HepG2 (cell line): Measurements from ENCODE around the gene P3H3. TPM values are rescaled to one million over a fixed set of nuclear protein-coding genes. Genes with fewer than 3 reads are reported as not detected.

Experiments used
- REPIN1 ChIP-seq: sonication (generic); formaldehyde crosslinking; IDR thresholded peaks from 2 replicates; pipeline ENCODE4 v1.8.0; 2022; ENCODE audit warnings: missing genetic modification reagents, low read depth, mild to moderate bottlenecking, borderline replicate concordance
- SRSF9 ChIP-seq: fragments of 200-400 bp; formaldehyde crosslinking; IDR thresholded peaks from 2 replicates; pipeline ENCODE4 v1.6.1; 2018; ENCODE audit warnings: borderline replicate concordance, mild to moderate bottlenecking, low read depth, low read length; ENCODE audit not compliant: insufficient read depth, poor library complexity, severe bottlenecking
- TEAD3 ChIP-seq: optimal IDR thresholded peaks from 2 replicates; pipeline ENCODE3; 2016; ENCODE audit warnings: borderline replicate concordance
- ZNF776 ChIP-seq: sonication (generic); formaldehyde crosslinking; IDR thresholded peaks from 2 replicates; pipeline ENCODE4 v1.4.0; 2020; ENCODE audit warnings: mild to moderate bottlenecking, missing genetic modification reagents
- polyA plus RNA-seq, 8 experiments: library from polyadenylated mRNA; depleted of rRNA in 3 of 8; stranded (reverse) in 7 of 8; unstranded in 1 of 8; fragments of >200 nt; fragmentation: Illumina TruSeq in 4 of 8; extraction: Trizol in 4 of 8; gene quantifications; 2 replicates each; pipeline versions ENCODE4 v1.2.1 to v1.2.3, GENCODE V29; 2011 to 2016; ENCODE audit warnings: low read depth in 4 of 8, missing spikeins in 1 of 8, mixed read lengths in 1 of 8; ENCODE audit not compliant: insufficient read depth in 1 of 8
- total RNA-seq, 5 experiments: library from RNA; depleted of rRNA; stranded (reverse); fragments of >200 nt; fragmentation: Illumina TruSeq; extraction: Trizol; gene quantifications; 2 replicates each; pipeline ENCODE4 v1.2.3, GENCODE V29; 2016; ENCODE audit warnings: low read depth in 1 of 5
- TF ChIP-seq, protein P1 (sequence below): IDR thresholded peaks from 2 replicates; pipeline ENCODE4 v1.4.0; 2020; ENCODE audit warnings: mild to moderate bottlenecking, missing genetic modification reagents
- TF ChIP-seq, protein P2 (sequence below): sonication (generic); formaldehyde crosslinking; IDR thresholded peaks from 2 replicates; pipeline ENCODE4 v1.9.0; 2022; ENCODE audit warnings: missing genetic modification reagents, mild to moderate bottlenecking, borderline replicate concordance
- TF ChIP-seq, protein P3 (sequence below): sonication (generic); formaldehyde crosslinking; IDR thresholded peaks from 2 replicates; pipeline ENCODE4 v1.5.0; 2020; ENCODE audit warnings: missing genetic modification reagents, mild to moderate bottlenecking, borderline replicate concordance
- TF ChIP-seq, protein P4 (sequence below): sonication (generic); formaldehyde crosslinking; conservative IDR thresholded peaks from 2 replicates; pipeline ENCODE4 v1.4.0; 2020; ENCODE audit warnings: missing genetic modification reagents
- TF ChIP-seq, protein P5 (sequence below), 2 experiments: sonication (generic) in 1 of 2; formaldehyde crosslinking in 1 of 2; IDR thresholded peaks; 2 replicates each; pipeline versions ENCODE4 v1.4.0 to v1.6.1; 2016 to 2020; ENCODE audit warnings: borderline replicate concordance in 1 of 2, low read depth in 1 of 2, mild to moderate bottlenecking in 1 of 2, missing genetic modification reagents in 1 of 2
- TF ChIP-seq, protein P6 (sequence below): sonication (generic); formaldehyde crosslinking; IDR thresholded peaks from 2 replicates; pipeline ENCODE4 v1.4.0; 2020; ENCODE audit warnings: mild to moderate bottlenecking, missing genetic modification reagents

The P3H3 gene
- total and polyA plus RNA-seq, 2 of the 13 experiments (the other 11 are each of a cell fraction or from before 2014, with no cell fraction given) = 20.1 to 20.5 TPM

DNA sequence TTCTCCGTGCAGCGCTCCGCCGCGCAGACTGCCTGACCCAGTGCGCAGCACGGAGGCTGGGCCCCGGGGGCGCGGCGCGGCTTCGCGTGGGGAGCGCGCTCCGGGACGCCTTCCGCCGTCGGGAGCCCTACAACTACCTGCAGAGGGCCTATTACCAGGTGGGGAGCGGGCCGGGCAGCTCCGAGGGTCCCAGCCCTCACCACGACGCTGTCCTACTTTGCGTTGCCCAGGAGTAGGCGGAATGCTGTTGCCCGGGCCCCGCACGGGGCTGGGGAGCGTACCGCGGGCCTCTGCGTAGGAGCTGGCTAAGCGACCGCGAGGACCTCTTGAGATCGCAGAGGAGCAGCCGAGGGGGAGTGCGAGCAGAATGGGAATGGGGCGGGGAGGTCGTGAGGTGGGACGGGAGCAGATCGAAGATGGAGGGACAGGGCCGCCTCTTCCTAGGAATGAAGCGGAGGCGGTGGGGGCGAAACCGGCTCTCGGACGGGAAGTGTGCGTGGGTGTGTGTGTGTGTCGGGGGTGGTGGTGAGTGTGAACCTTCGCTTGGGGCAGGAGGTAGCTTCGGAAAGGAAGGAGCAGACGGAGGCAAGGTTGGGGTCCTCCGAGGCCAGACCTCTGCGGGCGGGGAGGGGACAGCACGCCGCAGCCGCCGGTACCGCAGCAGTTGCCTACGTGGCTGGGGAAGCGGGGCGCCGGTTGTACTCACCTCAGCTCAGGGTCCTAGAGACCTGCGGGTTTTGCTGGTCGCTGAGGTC, 751 bp downstream of the P3H3 start (continued):
- TF ChIP-seq, protein P1, sequence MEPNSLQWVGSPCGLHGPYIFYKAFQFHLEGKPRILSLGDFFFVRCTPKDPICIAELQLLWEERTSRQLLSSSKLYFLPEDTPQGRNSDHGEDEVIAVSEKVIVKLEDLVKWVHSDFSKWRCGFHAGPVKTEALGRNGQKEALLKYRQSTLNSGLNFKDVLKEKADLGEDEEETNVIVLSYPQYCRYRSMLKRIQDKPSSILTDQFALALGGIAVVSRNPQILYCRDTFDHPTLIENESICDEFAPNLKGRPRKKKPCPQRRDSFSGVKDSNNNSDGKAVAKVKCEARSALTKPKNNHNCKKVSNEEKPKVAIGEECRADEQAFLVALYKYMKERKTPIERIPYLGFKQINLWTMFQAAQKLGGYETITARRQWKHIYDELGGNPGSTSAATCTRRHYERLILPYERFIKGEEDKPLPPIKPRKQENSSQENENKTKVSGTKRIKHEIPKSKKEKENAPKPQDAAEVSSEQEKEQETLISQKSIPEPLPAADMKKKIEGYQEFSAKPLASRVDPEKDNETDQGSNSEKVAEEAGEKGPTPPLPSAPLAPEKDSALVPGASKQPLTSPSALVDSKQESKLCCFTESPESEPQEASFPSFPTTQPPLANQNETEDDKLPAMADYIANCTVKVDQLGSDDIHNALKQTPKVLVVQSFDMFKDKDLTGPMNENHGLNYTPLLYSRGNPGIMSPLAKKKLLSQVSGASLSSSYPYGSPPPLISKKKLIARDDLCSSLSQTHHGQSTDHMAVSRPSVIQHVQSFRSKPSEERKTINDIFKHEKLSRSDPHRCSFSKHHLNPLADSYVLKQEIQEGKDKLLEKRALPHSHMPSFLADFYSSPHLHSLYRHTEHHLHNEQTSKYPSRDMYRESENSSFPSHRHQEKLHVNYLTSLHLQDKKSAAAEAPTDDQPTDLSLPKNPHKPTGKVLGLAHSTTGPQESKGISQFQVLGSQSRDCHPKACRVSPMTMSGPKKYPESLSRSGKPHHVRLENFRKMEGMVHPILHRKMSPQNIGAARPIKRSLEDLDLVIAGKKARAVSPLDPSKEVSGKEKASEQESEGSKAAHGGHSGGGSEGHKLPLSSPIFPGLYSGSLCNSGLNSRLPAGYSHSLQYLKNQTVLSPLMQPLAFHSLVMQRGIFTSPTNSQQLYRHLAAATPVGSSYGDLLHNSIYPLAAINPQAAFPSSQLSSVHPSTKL (CRISPR knock-in tag) = peak; percentile 18; the same call in 1 of the 2 replicates
- TF ChIP-seq, protein P2, sequence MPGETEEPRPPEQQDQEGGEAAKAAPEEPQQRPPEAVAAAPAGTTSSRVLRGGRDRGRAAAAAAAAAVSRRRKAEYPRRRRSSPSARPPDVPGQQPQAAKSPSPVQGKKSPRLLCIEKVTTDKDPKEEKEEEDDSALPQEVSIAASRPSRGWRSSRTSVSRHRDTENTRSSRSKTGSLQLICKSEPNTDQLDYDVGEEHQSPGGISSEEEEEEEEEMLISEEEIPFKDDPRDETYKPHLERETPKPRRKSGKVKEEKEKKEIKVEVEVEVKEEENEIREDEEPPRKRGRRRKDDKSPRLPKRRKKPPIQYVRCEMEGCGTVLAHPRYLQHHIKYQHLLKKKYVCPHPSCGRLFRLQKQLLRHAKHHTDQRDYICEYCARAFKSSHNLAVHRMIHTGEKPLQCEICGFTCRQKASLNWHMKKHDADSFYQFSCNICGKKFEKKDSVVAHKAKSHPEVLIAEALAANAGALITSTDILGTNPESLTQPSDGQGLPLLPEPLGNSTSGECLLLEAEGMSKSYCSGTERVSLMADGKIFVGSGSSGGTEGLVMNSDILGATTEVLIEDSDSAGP (CRISPR knock-in tag) = peak; percentile 88; the same call in 1 of the 2 replicates
- peak; percentile 44 for TF ChIP-seq ZNF776 (CRISPR knock-in tag)
- TF ChIP-seq, protein P3, sequence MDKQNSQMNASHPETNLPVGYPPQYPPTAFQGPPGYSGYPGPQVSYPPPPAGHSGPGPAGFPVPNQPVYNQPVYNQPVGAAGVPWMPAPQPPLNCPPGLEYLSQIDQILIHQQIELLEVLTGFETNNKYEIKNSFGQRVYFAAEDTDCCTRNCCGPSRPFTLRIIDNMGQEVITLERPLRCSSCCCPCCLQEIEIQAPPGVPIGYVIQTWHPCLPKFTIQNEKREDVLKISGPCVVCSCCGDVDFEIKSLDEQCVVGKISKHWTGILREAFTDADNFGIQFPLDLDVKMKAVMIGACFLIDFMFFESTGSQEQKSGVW (CRISPR knock-in tag) = no peak
- TF ChIP-seq, protein P4, sequence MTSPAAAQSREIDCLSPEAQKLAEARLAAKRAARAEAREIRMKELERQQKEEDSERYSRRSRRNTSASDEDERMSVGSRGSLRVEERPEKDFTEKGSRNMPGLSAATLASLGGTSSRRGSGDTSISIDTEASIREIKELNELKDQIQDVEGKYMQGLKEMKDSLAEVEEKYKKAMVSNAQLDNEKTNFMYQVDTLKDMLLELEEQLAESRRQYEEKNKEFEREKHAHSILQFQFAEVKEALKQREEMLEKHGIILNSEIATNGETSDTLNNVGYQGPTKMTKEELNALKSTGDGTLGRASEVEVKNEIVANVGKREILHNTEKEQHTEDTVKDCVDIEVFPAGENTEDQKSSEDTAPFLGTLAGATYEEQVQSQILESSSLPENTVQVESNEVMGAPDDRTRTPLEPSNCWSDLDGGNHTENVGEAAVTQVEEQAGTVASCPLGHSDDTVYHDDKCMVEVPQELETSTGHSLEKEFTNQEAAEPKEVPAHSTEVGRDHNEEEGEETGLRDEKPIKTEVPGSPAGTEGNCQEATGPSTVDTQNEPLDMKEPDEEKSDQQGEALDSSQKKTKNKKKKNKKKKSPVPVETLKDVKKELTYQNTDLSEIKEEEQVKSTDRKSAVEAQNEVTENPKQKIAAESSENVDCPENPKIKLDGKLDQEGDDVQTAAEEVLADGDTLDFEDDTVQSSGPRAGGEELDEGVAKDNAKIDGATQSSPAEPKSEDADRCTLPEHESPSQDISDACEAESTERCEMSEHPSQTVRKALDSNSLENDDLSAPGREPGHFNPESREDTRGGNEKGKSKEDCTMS (CRISPR knock-in tag) = no peak
- TF ChIP-seq, protein P5, sequence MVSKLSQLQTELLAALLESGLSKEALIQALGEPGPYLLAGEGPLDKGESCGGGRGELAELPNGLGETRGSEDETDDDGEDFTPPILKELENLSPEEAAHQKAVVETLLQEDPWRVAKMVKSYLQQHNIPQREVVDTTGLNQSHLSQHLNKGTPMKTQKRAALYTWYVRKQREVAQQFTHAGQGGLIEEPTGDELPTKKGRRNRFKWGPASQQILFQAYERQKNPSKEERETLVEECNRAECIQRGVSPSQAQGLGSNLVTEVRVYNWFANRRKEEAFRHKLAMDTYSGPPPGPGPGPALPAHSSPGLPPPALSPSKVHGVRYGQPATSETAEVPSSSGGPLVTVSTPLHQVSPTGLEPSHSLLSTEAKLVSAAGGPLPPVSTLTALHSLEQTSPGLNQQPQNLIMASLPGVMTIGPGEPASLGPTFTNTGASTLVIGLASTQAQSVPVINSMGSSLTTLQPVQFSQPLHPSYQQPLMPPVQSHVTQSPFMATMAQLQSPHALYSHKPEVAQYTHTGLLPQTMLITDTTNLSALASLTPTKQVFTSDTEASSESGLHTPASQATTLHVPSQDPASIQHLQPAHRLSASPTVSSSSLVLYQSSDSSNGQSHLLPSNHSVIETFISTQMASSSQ (IDR thresholded peaks at IDR 0.05; ENCODE audit: low read depth) = no peak
- TF ChIP-seq, protein P5 (CRISPR knock-in tag; IDR thresholded peaks at IDR 0.05; ENCODE audit: borderline replicate concordance) = no peak; the same call in 1 of the 2 replicates
- no peak for TF ChIP-seq SRSF9
- TF ChIP-seq, protein P6, sequence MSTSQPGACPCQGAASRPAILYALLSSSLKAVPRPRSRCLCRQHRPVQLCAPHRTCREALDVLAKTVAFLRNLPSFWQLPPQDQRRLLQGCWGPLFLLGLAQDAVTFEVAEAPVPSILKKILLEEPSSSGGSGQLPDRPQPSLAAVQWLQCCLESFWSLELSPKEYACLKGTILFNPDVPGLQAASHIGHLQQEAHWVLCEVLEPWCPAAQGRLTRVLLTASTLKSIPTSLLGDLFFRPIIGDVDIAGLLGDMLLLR (CRISPR knock-in tag) = 0 out of 2 replicates have a peak, but pooled peaks have one; percentile 25
- no peak for TF ChIP-seq TEAD3 (CRISPR knock-in tag)
- TF ChIP-seq REPIN1 (CRISPR knock-in tag) = 0 out of 2 replicates have a peak, but pooled peaks have one; percentile 50
